ENCODE data around the gene SH3TC1. TPM values are rescaled to one million over a fixed set of nuclear protein-coding genes. Genes with fewer than 3 reads are reported as not detected.

Gene SH3TC1
- total RNA-seq, 5 donors from 2014 or later (not counting 1 experiment from before 2014, with no cell fraction given): 24.6 to 103 (median 40.3) TPM

DNA sequence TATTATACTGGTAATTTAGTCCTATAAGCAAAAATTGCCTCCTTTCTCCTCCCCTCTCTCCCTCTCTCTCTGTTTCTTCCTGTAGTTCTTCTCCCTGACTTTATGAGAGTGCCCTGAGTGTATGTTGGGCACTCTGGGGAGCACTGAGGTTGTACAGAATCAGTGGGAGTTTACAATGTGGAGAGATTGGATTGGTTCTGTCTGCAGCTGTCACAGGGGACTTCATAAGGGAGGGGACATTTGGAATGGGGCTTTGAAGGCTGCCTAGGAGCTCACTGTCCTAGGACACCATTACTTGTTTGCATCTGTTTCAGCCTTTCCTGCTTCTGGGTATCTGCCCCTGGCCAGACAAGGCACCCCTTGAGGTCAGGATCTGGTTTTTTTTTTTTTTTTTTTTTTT lies 22.9 kb downstream of the SH3TC1 start:
- POLR2A ChIA-PET: interaction anchor here in 1 of 2 donors (0.6 kb wide), 1 partner anchor 264 kb away, joined by 3 read pairs; no protein-coding TSS in a partner anchor
- H3K27me3 ChIP-seq (replicated peaks in 1 of 2; ENCODE audit: control insufficient read depth in 2 of 2, extremely low read depth in 1 of 2, insufficient read depth in 2 of 2, low read length in 1 of 2): no peaks in the 10 kb centered on the region
- H3K4me1 ChIP-seq (ENCODE audit: control insufficient read depth in 1 of 2, extremely low read depth in 1 of 2, insufficient read depth in 2 of 2, low read length in 2 of 2): peaks cover 6 to 38% of the 10 kb centered on the region in 2 experiments
- ATAC-seq (replicated peaks in 1 of 4) (peak in 1 of 4 experiments; percentile 37), DNase-seq (peak in 1 of 35 experiments; percentile 14)
- CTCF ChIA-PET: interaction anchor here (0.9 to 1.9 kb wide), 2 partner anchors 45 to 46 kb away, joined by 3 to 7 read pairs; no protein-coding TSS in a partner anchor
- no peak overlapping the region for H3K4me3 ChIP-seq (ENCODE audit: control insufficient read depth in 1 of 2, extremely low read depth in 1 of 2, low read length in 1 of 2)
- peak overlapping the region; percentile 60 to 72 for H3K27ac Mint-ChIP-seq
- no peak overlapping the region for H3K4me3 Mint-ChIP-seq
- peak overlapping the region; percentile 71 for H3K27ac ChIP-seq (ENCODE audit: low read length)
- H3K9me3 Mint-ChIP-seq: no peaks in the 10 kb centered on the region
- H3K4me1 Mint-ChIP-seq: peaks cover 36 to 52% (median 46%) of the 10 kb centered on the region in 3 donors
- H3K36me3 Mint-ChIP-seq: peaks cover 55% of the 10 kb centered on the region
- H3K9me3 ChIP-seq: no peaks in the 10 kb centered on the region
- peaks cover 3 to 29% of the 10 kb centered on the region in 2 donors for H3K36me3 ChIP-seq (ENCODE audit: control insufficient read depth in 2 of 2, extremely low read depth in 1 of 2, insufficient read depth in 1 of 2, low read length in 1 of 2)
- H3K27me3 Mint-ChIP-seq: no peaks in the 10 kb centered on the region

DNA sequence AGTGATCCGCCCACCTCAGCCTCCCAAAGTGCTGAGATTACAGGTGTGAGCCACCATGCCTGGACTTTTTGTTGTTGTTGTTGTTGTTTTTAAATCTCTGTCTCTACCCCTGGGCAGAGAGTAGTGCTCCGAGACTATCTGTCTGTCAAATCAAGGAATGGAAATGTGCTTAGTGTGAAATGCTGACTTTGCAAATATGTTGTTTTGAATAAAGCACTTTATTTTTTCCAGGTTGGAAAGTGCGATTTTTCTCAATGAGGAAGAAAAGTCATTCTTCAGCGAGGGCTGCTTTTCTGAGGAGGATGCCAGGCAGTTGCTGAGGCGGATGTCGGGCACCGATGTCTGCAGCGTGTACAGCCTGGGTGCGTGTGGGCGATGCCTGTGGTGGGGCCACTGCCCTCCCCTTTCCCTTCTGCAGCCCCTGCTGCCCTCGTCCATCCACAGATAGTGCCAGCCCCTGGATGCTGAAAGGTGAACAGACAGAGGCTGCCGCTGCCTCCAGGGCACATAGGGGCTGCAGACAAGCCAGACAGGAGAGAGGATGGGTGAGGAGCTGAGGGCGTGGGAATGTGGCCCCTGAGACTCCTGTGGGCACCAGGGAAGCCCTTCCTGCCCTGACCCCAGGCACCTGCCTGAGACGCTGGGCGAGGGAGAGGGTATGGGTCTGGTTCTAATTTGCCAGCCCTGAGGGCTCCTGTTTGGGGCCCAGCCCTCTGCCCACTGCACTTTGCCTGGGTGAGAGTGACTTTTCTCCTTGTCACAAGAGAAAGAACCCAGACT lies 23.7 kb downstream of the SH3TC1 start:
- WGBS (ENCODE audit: insufficient coverage): 85% methylated on average over 10 of the region's 15 CpGs
- no peak overlapping the region for H3K27ac Mint-ChIP-seq
- H3K27me3 ChIP-seq (replicated peaks in 1 of 2; ENCODE audit: control insufficient read depth in 2 of 2, extremely low read depth in 1 of 2, insufficient read depth in 2 of 2, low read length in 1 of 2): no peaks in the 10 kb centered on the region
- H3K4me1 ChIP-seq (ENCODE audit: control insufficient read depth in 1 of 2, extremely low read depth in 1 of 2, insufficient read depth in 2 of 2, low read length in 2 of 2): peaks cover 12 to 46% of the 10 kb centered on the region in 2 experiments
- H3K4me3 Mint-ChIP-seq: peak overlapping the region in 1 of 3 donors; percentile 16
- peak overlapping the region; percentile 71 for H3K27ac ChIP-seq (ENCODE audit: low read length)
- no peaks in the 10 kb centered on the region for H3K27me3 Mint-ChIP-seq
- peaks cover 2 to 26% of the 10 kb centered on the region in 2 donors for H3K36me3 ChIP-seq (ENCODE audit: control insufficient read depth in 2 of 2, extremely low read depth in 1 of 2, insufficient read depth in 1 of 2, low read length in 1 of 2)
- POLR2A ChIA-PET: no interaction called here
- H3K9me3 Mint-ChIP-seq: no peaks in the 10 kb centered on the region
- H3K36me3 Mint-ChIP-seq: peaks cover 48% of the 10 kb centered on the region
- H3K4me3 ChIP-seq (ENCODE audit: control insufficient read depth in 1 of 2, extremely low read depth in 1 of 2, low read length in 1 of 2): no peak overlapping the region
- CTCF ChIA-PET: interaction anchor here in 1 of 2 donors (1.9 kb wide), 1 partner anchor 46 kb away, joined by 7 read pairs; no protein-coding TSS in a partner anchor
- peaks cover 36 to 52% (median 49%) of the 10 kb centered on the region in 3 donors for H3K4me1 Mint-ChIP-seq
- DNase-seq (no peak), ATAC-seq (replicated peaks in 1 of 4) (no peak)
- H3K9me3 ChIP-seq: no peaks in the 10 kb centered on the region

DNA sequence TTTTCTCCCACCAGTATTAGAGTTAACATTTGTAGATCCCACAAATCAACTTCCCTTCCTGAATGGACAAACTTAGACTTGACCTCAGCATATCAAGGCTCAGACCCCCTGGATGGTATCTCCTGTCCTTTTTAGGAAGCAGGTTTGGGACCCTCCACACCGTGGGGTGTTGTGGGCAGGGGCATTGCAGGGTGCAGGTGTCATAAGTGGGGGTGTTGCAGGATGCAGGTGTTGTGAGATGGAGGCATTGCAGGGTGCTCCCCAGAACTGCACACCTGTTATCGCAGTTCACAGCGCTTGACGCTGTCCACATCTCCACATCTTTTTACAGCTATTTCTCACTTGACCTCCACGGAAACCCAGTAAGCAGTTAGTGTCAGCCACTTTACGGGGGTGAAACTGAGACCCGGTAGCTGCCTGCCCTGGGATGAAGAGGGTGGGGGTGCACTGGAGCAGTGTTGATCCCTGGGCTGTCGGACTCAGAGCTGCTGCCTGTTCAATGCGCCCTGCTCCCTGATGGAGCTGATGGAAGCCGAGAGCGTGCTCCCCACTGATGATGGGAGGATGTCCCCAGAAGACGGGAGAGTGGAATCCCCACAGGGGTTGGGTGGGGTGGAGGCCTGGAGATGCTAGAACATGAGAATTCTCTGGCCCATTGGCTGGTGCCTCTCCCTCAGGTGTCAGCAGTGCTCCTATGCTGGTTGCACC lies 25.3 kb downstream of the SH3TC1 start:
- Histone ChIP-seq H3K27me3 (replicated peaks in 1 of 2; ENCODE audit: control insufficient read depth in 2 of 2, extremely low read depth in 1 of 2, insufficient read depth in 2 of 2, low read length in 1 of 2) (no peaks in the 10 kb centered on the region), H3K9me3 (no peaks in the 10 kb centered on the region), H3K4me3 (ENCODE audit: control insufficient read depth in 1 of 2, extremely low read depth in 1 of 2, low read length in 1 of 2) (no peak overlapping the region), H3K27ac (ENCODE audit: low read length) (no peak overlapping the region), H3K36me3 (ENCODE audit: control insufficient read depth in 2 of 2, extremely low read depth in 1 of 2, insufficient read depth in 1 of 2, low read length in 1 of 2) (peaks cover 2 to 26% of the 10 kb centered on the region in 2 donors), H3K4me1 (ENCODE audit: control insufficient read depth in 1 of 2, extremely low read depth in 1 of 2, insufficient read depth in 2 of 2, low read length in 2 of 2) (peaks cover 23 to 62% of the 10 kb centered on the region in 2 experiments)
- CTCF ChIA-PET: no interaction called here
- peak overlapping the region in 1 of 2 donors; percentile 23 for H3K27ac Mint-ChIP-seq
- H3K36me3 Mint-ChIP-seq: peaks cover 48% of the 10 kb centered on the region
- POLR2A ChIA-PET: no interaction called here
- H3K9me3 Mint-ChIP-seq: no peaks in the 10 kb centered on the region
- H3K27me3 Mint-ChIP-seq: no peaks in the 10 kb centered on the region
- H3K4me3 Mint-ChIP-seq: peak overlapping the region in 1 of 3 donors; percentile 54
- ATAC-seq (replicated peaks in 1 of 4) (no peak), DNase-seq (no peak)
- peaks cover 46 to 63% (median 63%) of the 10 kb centered on the region in 3 donors for H3K4me1 Mint-ChIP-seq
- 81% methylated on average over 9 of the region's 12 CpGs for WGBS (ENCODE audit: insufficient coverage)

DNA sequence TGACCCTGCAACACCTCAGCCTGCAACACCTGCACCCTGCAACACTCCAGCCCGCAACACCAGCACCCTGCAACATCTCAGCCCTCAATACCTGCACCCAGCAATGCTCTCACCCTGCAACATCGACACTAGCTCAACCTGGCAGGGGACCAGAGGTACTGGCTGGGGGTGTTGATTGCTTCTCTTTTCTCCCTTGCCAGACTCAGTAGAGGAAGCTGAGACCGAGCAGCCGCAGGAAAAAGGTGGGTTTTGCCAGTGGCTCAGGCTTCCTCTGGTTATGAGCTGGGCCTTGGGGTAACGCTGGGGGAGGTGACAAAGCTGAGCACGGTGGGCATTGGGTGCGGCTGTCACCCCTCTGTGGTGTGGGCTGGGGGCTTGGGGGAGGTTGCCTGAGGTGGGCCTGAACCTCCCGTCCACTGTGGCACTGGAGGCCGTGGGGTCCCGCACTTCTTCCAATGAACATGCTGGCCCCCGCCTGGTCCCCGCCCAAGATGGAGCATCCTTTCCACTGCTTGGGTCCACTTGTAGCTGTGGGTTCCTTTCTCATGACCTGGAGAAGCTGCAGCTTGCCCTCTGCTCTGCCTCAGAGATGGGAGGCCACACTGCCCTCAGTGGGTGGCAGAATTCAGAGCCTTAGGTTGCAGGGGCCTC lies 26.0 kb downstream of the SH3TC1 start:
- CTCF ChIA-PET: no interaction called here
- Mint-ChIP-seq H3K27ac (no peak overlapping the region), H3K4me1 (peaks cover 50 to 63% (median 62%) of the 10 kb centered on the region in 3 donors), H3K27me3 (no peaks in the 10 kb centered on the region), H3K9me3 (no peaks in the 10 kb centered on the region), H3K36me3 (peaks cover 41% of the 10 kb centered on the region), H3K4me3 (peak overlapping the region in 1 of 3 donors; percentile 54)
- POLR2A ChIA-PET: no interaction called here
- peaks cover 25 to 65% of the 10 kb centered on the region in 2 experiments for H3K4me1 ChIP-seq (ENCODE audit: control insufficient read depth in 1 of 2, extremely low read depth in 1 of 2, insufficient read depth in 2 of 2, low read length in 2 of 2)
- 55% methylated on average over 8 of the region's 12 CpGs for WGBS (ENCODE audit: insufficient coverage)
- no peaks in the 10 kb centered on the region for H3K9me3 ChIP-seq
- ATAC-seq (replicated peaks in 1 of 4) (no peak), DNase-seq (peak in 2 of 35 experiments; percentile 25 to 35)
- no peaks in the 10 kb centered on the region for H3K27me3 ChIP-seq (replicated peaks in 1 of 2; ENCODE audit: control insufficient read depth in 2 of 2, extremely low read depth in 1 of 2, insufficient read depth in 2 of 2, low read length in 1 of 2)
- peak overlapping the region in 1 of 2 donors; percentile 11 for H3K4me3 ChIP-seq (ENCODE audit: control insufficient read depth in 1 of 2, extremely low read depth in 1 of 2, low read length in 1 of 2)
- no peak overlapping the region for H3K27ac ChIP-seq (ENCODE audit: low read length)
- peaks cover 2 to 22% of the 10 kb centered on the region in 2 donors for H3K36me3 ChIP-seq (ENCODE audit: control insufficient read depth in 2 of 2, extremely low read depth in 1 of 2, insufficient read depth in 1 of 2, low read length in 1 of 2)

DNA sequence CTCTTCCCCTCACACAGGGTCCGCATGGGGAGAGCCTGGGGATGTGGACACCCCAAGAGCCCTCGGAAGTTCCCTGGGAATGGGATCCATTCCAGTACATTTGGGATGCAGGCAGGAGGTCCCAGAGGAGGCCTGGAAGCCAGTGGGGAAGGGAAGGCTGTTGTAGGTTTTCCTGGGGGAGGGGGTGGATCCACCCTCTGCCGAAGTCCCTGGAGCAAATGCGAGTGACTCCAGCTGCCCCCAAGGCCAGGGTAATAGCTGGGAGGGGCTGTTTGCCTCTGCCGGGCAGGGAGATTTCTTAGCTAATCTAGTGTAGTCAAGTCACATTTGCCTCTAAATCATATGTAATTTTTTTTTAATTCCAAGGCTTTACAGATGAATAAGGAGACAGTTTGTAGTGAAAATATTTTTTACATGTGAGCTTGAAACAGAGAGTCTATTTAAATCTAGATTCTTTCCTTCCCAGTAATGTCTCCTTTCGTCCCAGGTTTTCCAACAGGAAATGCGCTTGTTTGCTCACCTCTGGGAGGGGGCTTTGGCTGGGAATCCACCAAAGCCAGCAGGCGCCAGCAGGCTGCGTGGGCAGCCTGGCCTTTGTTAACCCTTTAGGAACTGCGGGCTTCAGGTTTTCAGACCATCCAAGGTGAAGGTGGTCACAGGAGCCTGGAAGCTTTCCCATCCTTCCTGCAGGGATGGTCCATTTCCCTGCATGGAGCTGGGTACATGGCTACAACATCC lies 26.8 kb downstream of the SH3TC1 start:
- no peak overlapping the region for H3K27ac Mint-ChIP-seq
- H3K36me3 Mint-ChIP-seq: peaks cover 35% of the 10 kb centered on the region
- ChIA-PET POLR2A (interaction anchor here in 1 of 2 donors (0.8 kb wide), 1 partner anchor 22 kb away, joined by 3 read pairs; no protein-coding TSS in a partner anchor), CTCF (no interaction called here)
- H3K9me3 Mint-ChIP-seq: no peaks in the 10 kb centered on the region
- H3K4me3 ChIP-seq (ENCODE audit: control insufficient read depth in 1 of 2, extremely low read depth in 1 of 2, low read length in 1 of 2): no peak overlapping the region
- H3K36me3 ChIP-seq (ENCODE audit: control insufficient read depth in 2 of 2, extremely low read depth in 1 of 2, insufficient read depth in 1 of 2, low read length in 1 of 2): peaks cover 0 to 19% of the 10 kb centered on the region in 2 donors
- peaks cover 57 to 60% (median 58%) of the 10 kb centered on the region in 3 donors for H3K4me1 Mint-ChIP-seq
- ATAC-seq (replicated peaks in 1 of 4) (no peak), DNase-seq (no peak)
- 98% methylated on average over 7 of the region's 10 CpGs for WGBS (ENCODE audit: insufficient coverage)
- no peaks in the 10 kb centered on the region for H3K27me3 Mint-ChIP-seq
- H3K4me3 Mint-ChIP-seq: peak overlapping the region in 1 of 3 donors; percentile 54
- H3K9me3 ChIP-seq: no peaks in the 10 kb centered on the region
- no peaks in the 10 kb centered on the region for H3K27me3 ChIP-seq (replicated peaks in 1 of 2; ENCODE audit: control insufficient read depth in 2 of 2, extremely low read depth in 1 of 2, insufficient read depth in 2 of 2, low read length in 1 of 2)
- no peak overlapping the region for H3K27ac ChIP-seq (ENCODE audit: low read length)
- H3K4me1 ChIP-seq (ENCODE audit: control insufficient read depth in 1 of 2, extremely low read depth in 1 of 2, insufficient read depth in 2 of 2, low read length in 2 of 2): peaks cover 25 to 65% of the 10 kb centered on the region in 2 experiments

All from T-cell (primary cell).